GM10266 (cell line): ENCODE data around the gene MC4R.

Experiments used
- DNase-seq: peaks from one replicate; pipeline ENCODE4 v3.0.0; 2012; ENCODE audit errors: extremely low spot score
- CTCF ChIP-seq: IDR thresholded peaks from 2 replicates; pipeline ENCODE4 v1.5.1; 2012; ENCODE audit warnings: mild to moderate bottlenecking, low read depth; ENCODE audit not compliant: control insufficient read depth, insufficient read depth; ENCODE audit errors: missing control alignments

MC4R gene

GRCh38 chr18:60372132-60372531 lies 443 bp downstream of the MC4R start:
- no peak for TF ChIP-seq CTCF

DNA sequence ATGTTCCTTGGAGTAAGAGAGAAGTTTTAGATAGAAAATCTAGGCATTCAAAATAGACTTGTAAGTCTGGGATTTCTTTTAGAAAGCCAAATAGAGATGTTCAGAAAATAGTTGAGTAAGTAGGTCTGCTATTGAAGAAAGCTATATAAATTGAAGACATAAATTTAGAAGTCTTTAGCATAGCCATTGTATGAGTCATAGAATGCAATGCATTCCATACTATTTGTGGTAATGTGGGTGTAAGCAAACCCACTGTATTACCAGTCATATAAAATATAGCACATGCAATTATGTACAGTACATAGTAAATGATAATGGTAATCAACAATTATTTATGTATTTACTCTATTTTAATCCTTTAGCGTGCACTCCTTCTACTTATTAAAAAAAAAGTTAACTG lies 14.1 kb downstream of the MC4R start:
- TF ChIP-seq CTCF, result no peak
- DNase-seq, result no peak

More at GRCh38 chr18:60372132-60372531, 443 bp downstream of the MC4R start:
- no peak for DNase-seq

DNA sequence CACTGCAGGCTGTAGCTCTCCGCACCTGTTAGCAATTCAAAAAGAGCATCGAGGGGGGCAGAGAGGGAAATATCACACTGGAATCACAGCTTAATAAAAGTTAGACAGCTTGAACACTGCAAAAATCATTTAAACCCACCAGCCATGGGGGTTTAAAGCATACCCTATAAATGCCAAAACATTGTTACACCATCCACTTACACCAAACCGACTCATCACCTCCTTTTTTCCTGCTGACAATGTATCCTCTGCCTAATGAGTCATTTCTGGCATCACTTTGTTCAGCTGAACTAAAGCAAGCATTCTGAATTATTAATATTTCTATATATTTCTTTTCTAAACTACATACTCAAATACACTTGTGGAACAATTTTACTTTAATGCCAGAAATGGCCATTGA lies 21.6 kb downstream of the MC4R start:
- DNase-seq, result no peak
- no peak for TF ChIP-seq CTCF

DNA sequence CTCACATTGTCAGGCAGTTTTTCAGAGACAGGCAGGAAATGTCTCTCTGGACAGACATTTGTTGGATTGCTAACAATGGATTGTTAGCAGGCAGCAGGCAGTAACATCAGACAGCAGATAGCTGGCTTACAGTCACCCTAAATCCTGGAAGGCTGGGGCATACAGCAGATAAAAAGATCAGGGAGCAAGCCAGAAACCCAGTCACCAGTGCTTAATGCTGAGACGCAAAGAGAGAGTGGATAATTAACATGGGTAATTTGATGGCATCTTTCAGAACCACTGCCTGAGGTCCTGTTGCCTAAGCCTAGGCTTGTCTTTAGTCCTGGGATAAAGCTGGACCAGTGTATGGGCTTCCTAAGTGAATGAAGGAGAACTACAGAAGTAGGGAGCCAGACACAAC lies 22.4 kb downstream of the MC4R start:
- no peak for TF ChIP-seq CTCF
- DNase-seq, result no peak

DNA sequence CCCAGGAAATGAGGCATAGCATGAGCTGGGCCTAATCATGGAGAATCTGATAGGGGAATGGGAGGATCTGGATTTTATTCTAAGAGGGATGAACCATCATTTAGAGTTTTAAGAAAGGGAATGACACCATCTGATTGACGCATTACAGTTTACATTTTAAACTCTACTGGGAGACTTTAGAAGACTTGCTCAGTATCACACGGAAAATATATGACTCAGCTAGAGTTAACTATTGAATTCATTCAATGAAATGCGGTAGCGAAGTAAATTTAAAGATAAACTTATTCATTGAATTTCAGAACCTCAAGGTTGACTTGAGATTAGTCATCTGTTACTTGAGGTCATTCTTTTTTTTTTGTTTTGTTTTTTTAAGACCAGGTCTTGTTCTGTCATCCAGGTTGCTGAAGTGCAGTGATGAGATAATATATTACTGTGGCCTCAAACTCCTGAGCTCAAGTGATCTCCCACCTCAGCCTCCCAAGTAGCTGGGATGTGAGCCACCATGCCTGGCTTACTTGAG lies 25.0 kb downstream of the MC4R start:
- DNase-seq, result no peak
- no peak for TF ChIP-seq CTCF

GRCh38 chr18:60339018-60339417 lies 33.6 kb downstream of the MC4R start:
- TF ChIP-seq CTCF, result no peak
- no peak for DNase-seq

- no peak for TF ChIP-seq CTCF
- no peak for DNase-seq
Measured at GRCh38 chr18:60331890-60332289, 40.7 kb downstream of the MC4R start.
